ENCODE results near the gene STAG1. TPM values are rescaled to one million over a fixed set of nuclear protein-coding genes. Genes with fewer than 3 reads are reported as not detected.

STAG1 gene
- total and polyA plus RNA-seq, 9 of the 15 experiments (the other 6 are each of a cell fraction or from before 2014, with no cell fraction given), result 2.7 to 17.7 (median 8.8) TPM

GRCh38 chr3:136621628-136622027 is 130.6 kb downstream of the STAG1 start:
- Histone ChIP-seq H3K36me3 (ENCODE audit: control insufficient read depth, insufficient read depth, low read length) (no peaks in the 10 kb centered on the region), H3K4me3 (no peak overlapping the region), H3K79me2 (ENCODE audit: control insufficient read depth, insufficient read depth, low read length) (0 out of 3 replicates have a peak, but pooled peaks cover 5% of the 10 kb centered on the region), H3K27me3 (ENCODE audit: control insufficient read depth in 2 of 2, insufficient read depth in 2 of 2, low read length in 2 of 2) (no peaks in the 10 kb centered on the region), H3K4me2 (ENCODE audit: insufficient read depth, low read length) (no peak overlapping the region), H3K9me1 (ENCODE audit: control insufficient read depth, insufficient read depth, low read length) (no peaks in the 10 kb centered on the region), H3K27ac (ENCODE audit: extremely low read depth, low read depth, low read length) (no peak overlapping the region), H4K20me1 (replicated peaks; ENCODE audit: control insufficient read depth, insufficient read depth, low read length) (no peaks in the 10 kb centered on the region), H3K9ac (ENCODE audit: insufficient read depth in 1 of 2, low read depth in 2 of 2, low read length in 2 of 2) (no peak overlapping the region), H2AFZ (ENCODE audit: low read depth, low read length) (no peak overlapping the region), H3K9me3 (replicated peaks; ENCODE audit: control insufficient read depth, insufficient read depth, low read depth, low read length) (no peaks in the 10 kb centered on the region), H3K4me1 (replicated peaks in 1 of 2; ENCODE audit: control insufficient read depth in 2 of 2, insufficient read depth in 2 of 2, low read length in 2 of 2) (peaks cover under 1 to 13% of the 10 kb centered on the region in 2 experiments; a peak in 3 of 5 replicates)
- ChIA-PET POLR2A (no interaction called here), CTCF (ENCODE audit: low intra/inter-chr PET ratio) (no interaction called here)
- no peak for FAIRE-seq
- in situ Hi-C loops (cut with MboI) (no loop called here), intact Hi-C loops (cut with micrococcal nuclease) (no loop called here)
- BruUV-seq (replicated peaks), result no TSS peak
- 56% methylated on average over 1 of the region's 2 CpGs for WGBS (ENCODE audit: insufficient coverage, low coverage, missing lambda C conversion rate)
- no peak for DNase-seq (ENCODE audit: extremely low read depth in 1 of 4, low spot score in 3 of 4)
- ATAC-seq, result no peak
- TF ChIP-seq GATAD2A (IDR thresholded peaks at IDR 0.05) (no peak), MTF1 (CRISPR knock-in tag; IDR thresholded peaks at IDR 0.05; ENCODE audit: borderline replicate concordance) (no peak), HMGN3 (IDR thresholded peaks at IDR 0.05; ENCODE audit: borderline replicate concordance, extremely low read depth, insufficient read length, low read depth, low read length) (no peak), ETS1 (conservative IDR thresholded peaks at IDR 0.05; ENCODE audit: control insufficient read depth, low read depth, low read length) (no peak), OTX1 (CRISPR knock-in tag; IDR thresholded peaks at IDR 0.05) (no peak), POLR2AphosphoS2 (IDR thresholded peaks at IDR 0.05; ENCODE audit: low read length) (no peak), RAD21 (CRISPR knock-in tag; conservative IDR thresholded peaks at IDR 0.05 in 1 of 2, IDR thresholded peaks at IDR 0.05 in 1 of 2) (no peak), HDAC1 (IDR thresholded peaks at IDR 0.05) (no peak), STAG1 (CRISPR knock-in tag; IDR thresholded peaks at IDR 0.05; ENCODE audit: borderline replicate concordance) (no peak), ARID2 (IDR thresholded peaks at IDR 0.05) (no peak), THAP7 (CRISPR knock-in tag; IDR thresholded peaks at IDR 0.05) (no peak), BDP1 (IDR thresholded peaks at IDR 0.05; ENCODE audit: insufficient read depth, insufficient read length) (no peak), KDM4B (IDR thresholded peaks at IDR 0.05; ENCODE audit: borderline replicate concordance in 2 of 2, low read depth in 1 of 2) (no peak)
- TF ChIP-seq, protein P1, sequence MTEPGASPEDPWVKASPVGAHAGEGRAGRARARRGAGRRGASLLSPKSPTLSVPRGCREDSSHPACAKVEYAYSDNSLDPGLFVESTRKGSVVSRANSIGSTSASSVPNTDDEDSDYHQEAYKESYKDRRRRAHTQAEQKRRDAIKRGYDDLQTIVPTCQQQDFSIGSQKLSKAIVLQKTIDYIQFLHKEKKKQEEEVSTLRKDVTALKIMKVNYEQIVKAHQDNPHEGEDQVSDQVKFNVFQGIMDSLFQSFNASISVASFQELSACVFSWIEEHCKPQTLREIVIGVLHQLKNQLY (CRISPR knock-in tag; conservative IDR thresholded peaks at IDR 0.05), result no peak
- TF ChIP-seq, protein P2, sequence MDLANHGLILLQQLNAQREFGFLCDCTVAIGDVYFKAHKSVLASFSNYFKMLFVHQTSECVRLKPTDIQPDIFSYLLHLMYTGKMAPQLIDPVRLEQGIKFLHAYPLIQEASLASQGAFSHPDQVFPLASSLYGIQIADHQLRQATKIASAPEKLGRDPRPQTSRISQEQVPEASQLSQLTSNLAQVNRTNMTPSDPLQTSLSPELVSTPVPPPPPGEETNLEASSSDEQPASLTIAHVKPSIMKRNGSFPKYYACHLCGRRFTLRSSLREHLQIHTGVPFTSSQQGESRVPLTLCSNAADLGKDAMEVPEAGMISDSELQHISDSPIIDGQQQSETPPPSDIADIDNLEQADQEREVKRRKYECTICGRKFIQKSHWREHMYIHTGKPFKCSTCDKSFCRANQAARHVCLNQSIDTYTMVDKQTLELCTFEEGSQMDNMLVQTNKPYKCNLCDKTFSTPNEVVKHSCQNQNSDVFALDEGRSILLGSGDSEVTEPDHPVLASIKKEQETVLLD (IDR thresholded peaks at IDR 0.05), result no peak

Data from K562 (cell line).